K562 (cell line): ENCODE results near the gene SIRPD. TPM values are rescaled to one million over a fixed set of nuclear protein-coding genes. Genes with fewer than 3 reads are reported as not detected.
A peak's percentile ranks its signal among the peaks of the same experiment; 100 is the strongest.

ENCODE experiments used
- BMI1 ChIP-seq: fragments of 150-350 bp; IDR thresholded peaks from 2 replicates; pipeline ENCODE4 v1.6.1; 2014; ENCODE audit warnings: low read length
- CHCHD3 ChIP-seq: fragments of 250-450 bp; sonication (Bioruptor Pico); IDR thresholded peaks from 2 replicates; pipeline ENCODE4 v2.1.2; 2022; ENCODE audit warnings: mild to moderate bottlenecking
- CHD2 ChIP-seq: IDR thresholded peaks from 2 replicates; pipeline ENCODE4 v1.6.1; 2011; ENCODE audit warnings: low read depth, low read length
- ETV1 ChIP-seq: fragments of 450-650 bp; conservative IDR thresholded peaks from 2 replicates; pipeline ENCODE4 v1.6.1; 2016; ENCODE audit warnings: missing genetic modification characterization, control low read depth, low read depth, missing compliant biosample characterization
- HMG20A ChIP-seq: fragments of 450-650 bp; formaldehyde crosslinking; conservative IDR thresholded peaks from 2 replicates; pipeline ENCODE4 v1.4.0; 2020; ENCODE audit warnings: mild to moderate bottlenecking, mixed read lengths
- MEIS2 ChIP-seq: fragments of 450-650 bp; IDR thresholded peaks from 2 replicates; pipeline ENCODE4 v1.6.1; 2014; ENCODE audit warnings: mild to moderate bottlenecking; ENCODE audit not compliant: partially characterized antibody
- MTA3 ChIP-seq: fragments of 450-650 bp; formaldehyde crosslinking; IDR thresholded peaks from 2 replicates; pipeline ENCODE4 v1.6.1; 2017; ENCODE audit warnings: mild to moderate bottlenecking, borderline replicate concordance
- NFE2L1 ChIP-seq: fragments of 450-650 bp; IDR thresholded peaks from 2 replicates; pipeline ENCODE4 v1.6.1; 2016; ENCODE audit warnings: missing genetic modification characterization, low read depth, mild to moderate bottlenecking, missing compliant biosample characterization, moderate library complexity, borderline replicate concordance
- POLR2B ChIP-seq: fragments of 450-650 bp; IDR thresholded peaks from 2 replicates; pipeline ENCODE4 v1.6.1; 2018; ENCODE audit warnings: low read depth; ENCODE audit not compliant: partially characterized antibody
- RCOR1 ChIP-seq, 2 experiments: IDR thresholded peaks; 2 replicates each; pipeline ENCODE4 v1.6.1; 2012; ENCODE audit warnings: low read depth in 2 of 2, low read length in 2 of 2, borderline replicate concordance in 1 of 2, improper control_type of control experiment in 1 of 2
- SMARCE1 ChIP-seq: fragments of 450-650 bp; IDR thresholded peaks from 2 replicates; pipeline ENCODE4 v1.7.1; 2016; ENCODE audit warnings: mild to moderate bottlenecking
- SRF ChIP-seq, 2 experiments: fragments of 250-450, 450-650 bp in 1 of 2; sonication (Bioruptor Pico) in 1 of 2; sonication (generic) in 1 of 2; formaldehyde crosslinking; IDR thresholded peaks; 2 replicates each; pipeline versions ENCODE4 v1.5.0 to v1.5.1; 2020 to 2022; ENCODE audit warnings: mild to moderate bottlenecking in 1 of 2, missing genetic modification reagents in 1 of 2
- TEAD1 ChIP-seq, 2 experiments: fragments of 450-650 bp in 1 of 2; sonication (generic) in 1 of 2; formaldehyde crosslinking; IDR thresholded peaks; 2 replicates each; pipeline versions ENCODE4 v1.4.0 to v1.8.0; 2020 to 2022; ENCODE audit warnings: mild to moderate bottlenecking in 2 of 2, missing genetic modification reagents in 1 of 2
- ZBTB34 ChIP-seq: fragments of 250-450 bp; sonication (Bioruptor Pico); IDR thresholded peaks from 2 replicates; pipeline ENCODE4 v1.8.0; 2021; ENCODE audit warnings: mild to moderate bottlenecking, moderate library complexity
- ZNF695 ChIP-seq: fragments of 450-650 bp; formaldehyde crosslinking; IDR thresholded peaks from 2 replicates; pipeline ENCODE4 v1.4.0; 2020; ENCODE audit warnings: mild to moderate bottlenecking, moderate library complexity
- ZNF717 ChIP-seq: fragments of 250-450 bp; sonication (Bioruptor Pico); IDR thresholded peaks from 2 replicates; pipeline ENCODE4 v1.5.0; 2021
- polyA plus RNA-seq, 8 experiments: library from polyadenylated mRNA; depleted of rRNA in 4 of 8; stranded (reverse) in 5 of 8; unstranded in 3 of 8; fragments of >200 nt; fragmentation: Nextera tagmentation in 2 of 8; fragmentation: Illumina TruSeq in 1 of 8; extraction: Ambion mirVana in 2 of 8; extraction: Trizol in 1 of 8; gene quantifications; 2 replicates each; pipeline versions ENCODE4 v1.2.1 to v1.2.3, GENCODE V29; 2011 to 2014; ENCODE audit warnings: inconsistent platforms in 1 of 8, missing spikeins in 1 of 8
- total RNA-seq, 7 experiments: library from RNA; depleted of rRNA in 6 of 7; stranded (reverse); fragments of >200 nt in 6 of 7; fragmentation: Illumina TruSeq in 2 of 7; extraction: Trizol in 2 of 7; gene quantifications; 2 replicates each; pipeline versions ENCODE4 v1.2.1 to v1.2.3, GENCODE V29; 2011 to 2021; ENCODE audit warnings: low replicate concordance in 1 of 7
- TF ChIP-seq, protein P1 (sequence below): fragments of 450-650 bp; IDR thresholded peaks from 2 replicates; pipeline ENCODE4 v1.6.1; 2018; ENCODE audit not compliant: partially characterized antibody
- TF ChIP-seq, protein P2 (sequence below), 2 experiments: fragments of 200-800 bp in 1 of 2; sonication (Bioruptor generic) in 1 of 2; sonication (generic) in 1 of 2; formaldehyde crosslinking in 1 of 2; IDR thresholded peaks in 1 of 2; conservative IDR thresholded peaks in 1 of 2; 2 replicates each; pipeline versions ENCODE4 v1.5.0 to v1.6.1; 2016 to 2020; ENCODE audit warnings: missing compliant biosample characterization in 1 of 2, missing genetic modification characterization in 1 of 2, missing genetic modification reagents in 1 of 2
- TF ChIP-seq, protein P3 (sequence below): sonication (generic); formaldehyde crosslinking; IDR thresholded peaks from 2 replicates; pipeline ENCODE4 v1.8.0; 2022; ENCODE audit warnings: missing genetic modification reagents, mild to moderate bottlenecking, borderline replicate concordance

SIRPD gene
- total and polyA plus RNA-seq, 9 of the 15 experiments (the other 6 are each of a cell fraction or from before 2014, with no cell fraction given): not detected

DNA sequence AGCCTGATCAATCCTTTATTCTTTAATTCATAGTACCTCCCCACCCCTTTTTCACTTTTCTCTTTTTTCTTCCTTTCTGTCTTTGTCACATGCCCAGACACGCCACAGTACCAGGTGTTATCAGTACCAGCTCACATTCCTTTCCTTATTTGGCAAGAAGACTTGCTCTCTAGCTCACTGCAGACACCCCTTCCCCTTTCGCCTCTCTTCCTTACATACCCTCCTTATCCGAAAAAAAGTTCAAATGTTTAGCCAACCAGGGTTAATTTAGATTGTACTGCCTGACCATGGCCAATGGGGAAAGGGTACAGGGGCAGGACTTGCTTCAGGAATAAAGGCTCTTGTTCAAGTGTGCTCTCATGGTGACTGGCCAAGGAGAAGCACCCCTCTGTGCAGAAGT, 57.0 kb downstream of the SIRPD start (continued):
- no peak for TF ChIP-seq POLR2B
- no peak for TF ChIP-seq MTA3
- no peak for TF ChIP-seq CHD2
- peak in 1 of 2 experiments; percentile 83; a peak in 2 of 4 replicates for TF ChIP-seq TEAD1 (CRISPR knock-in tag; IDR thresholded peaks at IDR 0.05)
- TF ChIP-seq NFE2L1 (tag): no peak
- TF ChIP-seq BMI1: no peak
- TF ChIP-seq MEIS2: no peak
- TF ChIP-seq SRF (CRISPR knock-in tag; IDR thresholded peaks at IDR 0.05): peak; percentile 71 to 92; a peak in 3 of 4 replicates
- TF ChIP-seq, protein P1, sequence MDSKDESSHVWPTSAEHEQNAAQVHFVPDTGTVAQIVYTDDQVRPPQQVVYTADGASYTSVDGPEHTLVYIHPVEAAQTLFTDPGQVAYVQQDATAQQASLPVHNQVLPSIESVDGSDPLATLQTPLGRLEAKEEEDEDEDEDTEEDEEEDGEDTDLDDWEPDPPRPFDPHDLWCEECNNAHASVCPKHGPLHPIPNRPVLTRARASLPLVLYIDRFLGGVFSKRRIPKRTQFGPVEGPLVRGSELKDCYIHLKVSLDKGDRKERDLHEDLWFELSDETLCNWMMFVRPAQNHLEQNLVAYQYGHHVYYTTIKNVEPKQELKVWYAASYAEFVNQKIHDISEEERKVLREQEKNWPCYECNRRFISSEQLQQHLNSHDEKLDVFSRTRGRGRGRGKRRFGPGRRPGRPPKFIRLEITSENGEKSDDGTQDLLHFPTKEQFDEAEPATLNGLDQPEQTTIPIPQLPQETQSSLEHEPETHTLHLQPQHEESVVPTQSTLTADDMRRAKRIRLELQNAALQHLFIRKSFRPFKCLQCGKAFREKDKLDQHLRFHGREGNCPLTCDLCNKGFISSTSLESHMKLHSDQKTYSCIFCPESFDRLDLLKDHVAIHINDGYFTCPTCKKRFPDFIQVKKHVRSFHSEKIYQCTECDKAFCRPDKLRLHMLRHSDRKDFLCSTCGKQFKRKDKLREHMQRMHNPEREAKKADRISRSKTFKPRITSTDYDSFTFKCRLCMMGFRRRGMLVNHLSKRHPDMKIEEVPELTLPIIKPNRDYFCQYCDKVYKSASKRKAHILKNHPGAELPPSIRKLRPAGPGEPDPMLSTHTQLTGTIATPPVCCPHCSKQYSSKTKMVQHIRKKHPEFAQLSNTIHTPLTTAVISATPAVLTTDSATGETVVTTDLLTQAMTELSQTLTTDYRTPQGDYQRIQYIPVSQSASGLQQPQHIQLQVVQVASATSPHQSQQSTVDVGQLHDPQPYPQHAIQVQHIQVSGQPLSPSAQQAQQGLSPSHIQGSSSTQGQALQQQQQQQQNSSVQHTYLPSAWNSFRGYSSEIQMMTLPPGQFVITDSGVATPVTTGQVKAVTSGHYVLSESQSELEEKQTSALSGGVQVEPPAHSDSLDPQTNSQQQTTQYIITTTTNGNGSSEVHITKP: no peak
- TF ChIP-seq ZBTB34: no peak
- TF ChIP-seq CHCHD3 (CRISPR knock-in tag): no peak
- no peak for TF ChIP-seq RCOR1 (IDR thresholded peaks at IDR 0.05; ENCODE audit: borderline replicate concordance in 1 of 2, low read depth in 2 of 2, low read length in 2 of 2)
- TF ChIP-seq HMG20A (CRISPR knock-in tag): no peak
- TF ChIP-seq, protein P2, sequence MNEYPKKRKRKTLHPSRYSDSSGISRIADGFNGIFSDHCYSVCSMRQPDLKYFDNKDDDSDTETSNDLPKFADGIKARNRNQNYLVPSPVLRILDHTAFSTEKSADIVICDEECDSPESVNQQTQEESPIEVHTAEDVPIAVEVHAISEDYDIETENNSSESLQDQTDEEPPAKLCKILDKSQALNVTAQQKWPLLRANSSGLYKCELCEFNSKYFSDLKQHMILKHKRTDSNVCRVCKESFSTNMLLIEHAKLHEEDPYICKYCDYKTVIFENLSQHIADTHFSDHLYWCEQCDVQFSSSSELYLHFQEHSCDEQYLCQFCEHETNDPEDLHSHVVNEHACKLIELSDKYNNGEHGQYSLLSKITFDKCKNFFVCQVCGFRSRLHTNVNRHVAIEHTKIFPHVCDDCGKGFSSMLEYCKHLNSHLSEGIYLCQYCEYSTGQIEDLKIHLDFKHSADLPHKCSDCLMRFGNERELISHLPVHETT (CRISPR knock-in tag; conservative IDR thresholded peaks at IDR 0.05 in 1 of 2, IDR thresholded peaks at IDR 0.05 in 1 of 2): 0 out of 4 replicates have a peak, but pooled peaks of 1 of the 2 experiments have one; percentile 50
- TF ChIP-seq, protein P3, sequence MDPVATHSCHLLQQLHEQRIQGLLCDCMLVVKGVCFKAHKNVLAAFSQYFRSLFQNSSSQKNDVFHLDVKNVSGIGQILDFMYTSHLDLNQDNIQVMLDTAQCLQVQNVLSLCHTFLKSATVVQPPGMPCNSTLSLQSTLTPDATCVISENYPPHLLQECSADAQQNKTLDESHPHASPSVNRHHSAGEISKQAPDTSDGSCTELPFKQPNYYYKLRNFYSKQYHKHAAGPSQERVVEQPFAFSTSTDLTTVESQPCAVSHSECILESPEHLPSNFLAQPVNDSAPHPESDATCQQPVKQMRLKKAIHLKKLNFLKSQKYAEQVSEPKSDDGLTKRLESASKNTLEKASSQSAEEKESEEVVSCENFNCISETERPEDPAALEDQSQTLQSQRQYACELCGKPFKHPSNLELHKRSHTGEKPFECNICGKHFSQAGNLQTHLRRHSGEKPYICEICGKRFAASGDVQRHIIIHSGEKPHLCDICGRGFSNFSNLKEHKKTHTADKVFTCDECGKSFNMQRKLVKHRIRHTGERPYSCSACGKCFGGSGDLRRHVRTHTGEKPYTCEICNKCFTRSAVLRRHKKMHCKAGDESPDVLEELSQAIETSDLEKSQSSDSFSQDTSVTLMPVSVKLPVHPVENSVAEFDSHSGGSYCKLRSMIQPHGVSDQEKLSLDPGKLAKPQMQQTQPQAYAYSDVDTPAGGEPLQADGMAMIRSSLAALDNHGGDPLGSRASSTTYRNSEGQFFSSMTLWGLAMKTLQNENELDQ: no peak
- TF ChIP-seq ZNF717 (CRISPR knock-in tag): no peak
- no peak for TF ChIP-seq SMARCE1
- TF ChIP-seq ZNF695 (CRISPR knock-in tag): no peak
- no peak for TF ChIP-seq ETV1
